Measurements from ENCODE around the gene CD164. TPM values are rescaled to one million over a fixed set of nuclear protein-coding genes. Genes with fewer than 3 reads are reported as not detected.

CD164 gene
- total and polyA plus RNA-seq, 2 donors (not counting 3 experiments of a cell fraction or from before 2014, with no cell fraction given) = 116 to 172 TPM

DNA sequence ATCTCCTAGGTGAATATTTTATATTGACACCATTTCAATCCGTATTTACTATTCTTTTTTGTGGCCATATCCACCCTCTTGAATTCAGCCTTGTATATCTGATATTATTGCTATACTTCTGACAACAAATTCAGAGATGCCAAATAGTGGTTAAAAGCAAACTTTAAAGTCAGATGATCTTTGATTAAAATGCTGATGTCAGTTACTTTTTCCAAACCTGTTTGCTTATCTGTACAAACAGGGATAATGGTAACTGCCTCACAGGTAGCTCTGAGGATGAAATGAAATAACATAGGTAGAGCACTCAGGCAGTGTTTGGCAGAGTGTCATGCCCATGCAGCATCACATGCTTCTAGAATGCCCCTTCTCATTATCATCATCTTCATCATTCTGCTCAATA is 38.9 kb upstream of the CD164 start:
- H3K9ac ChIP-seq (replicated peaks; ENCODE audit: extremely low read depth, insufficient read depth, low read length) = no peak overlapping the region
- dilution Hi-C loops (cut with MboI; ENCODE audit: extremely low pct_ligation_motif_present, low sequenced_read_pairs) = no loop called here
- no peaks in the 10 kb centered on the region for H3K36me3 ChIP-seq (ENCODE audit: control insufficient read depth in 2 of 2, extremely low read depth in 1 of 2, insufficient read depth in 2 of 2, low read length in 2 of 2)
- H3K9me3 ChIP-seq (replicated peaks; ENCODE audit: control insufficient read depth, insufficient read depth, low read length) = no peaks in the 10 kb centered on the region
- no peaks in the 10 kb centered on the region for H3K9me1 ChIP-seq (replicated peaks; ENCODE audit: control insufficient read depth, extremely low read depth, insufficient read depth, low read length)
- CTCF ChIA-PET = interaction anchor here (0.9 kb wide), 1 partner anchor 29 kb away, joined by 3 read pairs; no protein-coding TSS in a partner anchor
- H3K4me3 ChIP-seq (replicated peaks in 1 of 3; ENCODE audit: insufficient read depth in 1 of 3, low read depth in 1 of 3, low read length in 3 of 3) = no peak overlapping the region
- POLR2A ChIA-PET = no interaction called here
- peaks cover 0 to 4% of the 10 kb centered on the region in 2 experiments for H3K27me3 ChIP-seq (ENCODE audit: control insufficient read depth in 2 of 2, insufficient read depth in 2 of 2, low read length in 2 of 2)
- no peak overlapping the region for H3K4me2 ChIP-seq (ENCODE audit: insufficient read depth, low read length)
- no peak for DNase-seq (ENCODE audit: low read depth, low spot score)
- FAIRE-seq = no peak
- intact Hi-C loops (cut with micrococcal nuclease) = no loop called here
- H3K27ac ChIP-seq (ENCODE audit: insufficient read depth, low read depth, low read length) = no peak overlapping the region
- no peak overlapping the region for H2AFZ ChIP-seq (ENCODE audit: low read depth, low read length)
- no peak for TF ChIP-seq MYC (IDR thresholded peaks at IDR 0.05; ENCODE audit: low read depth, low read length)
- TF ChIP-seq, protein P1, sequence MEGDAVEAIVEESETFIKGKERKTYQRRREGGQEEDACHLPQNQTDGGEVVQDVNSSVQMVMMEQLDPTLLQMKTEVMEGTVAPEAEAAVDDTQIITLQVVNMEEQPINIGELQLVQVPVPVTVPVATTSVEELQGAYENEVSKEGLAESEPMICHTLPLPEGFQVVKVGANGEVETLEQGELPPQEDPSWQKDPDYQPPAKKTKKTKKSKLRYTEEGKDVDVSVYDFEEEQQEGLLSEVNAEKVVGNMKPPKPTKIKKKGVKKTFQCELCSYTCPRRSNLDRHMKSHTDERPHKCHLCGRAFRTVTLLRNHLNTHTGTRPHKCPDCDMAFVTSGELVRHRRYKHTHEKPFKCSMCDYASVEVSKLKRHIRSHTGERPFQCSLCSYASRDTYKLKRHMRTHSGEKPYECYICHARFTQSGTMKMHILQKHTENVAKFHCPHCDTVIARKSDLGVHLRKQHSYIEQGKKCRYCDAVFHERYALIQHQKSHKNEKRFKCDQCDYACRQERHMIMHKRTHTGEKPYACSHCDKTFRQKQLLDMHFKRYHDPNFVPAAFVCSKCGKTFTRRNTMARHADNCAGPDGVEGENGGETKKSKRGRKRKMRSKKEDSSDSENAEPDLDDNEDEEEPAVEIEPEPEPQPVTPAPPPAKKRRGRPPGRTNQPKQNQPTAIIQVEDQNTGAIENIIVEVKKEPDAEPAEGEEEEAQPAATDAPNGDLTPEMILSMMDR (IDR thresholded peaks at IDR 0.05; ENCODE audit: extremely low read depth in 1 of 2, insufficient read depth in 1 of 2, low read depth in 1 of 2, low read length in 2 of 2) = no peak
- TF ChIP-seq POLR2A (IDR thresholded peaks at IDR 0.05; ENCODE audit: low read depth, low read length) = no peak
- H3K79me2 ChIP-seq (ENCODE audit: control insufficient read depth, insufficient read depth, low read length) = no peaks in the 10 kb centered on the region
- H4K20me1 ChIP-seq (replicated peaks; ENCODE audit: control insufficient read depth, extremely low read depth, insufficient read depth, low read length) = no peaks in the 10 kb centered on the region
- no TSS peak for BruUV-seq (replicated peaks)
- H3K4me1 ChIP-seq (ENCODE audit: control insufficient read depth, extremely low read depth, insufficient read depth, low read length) = no peaks in the 10 kb centered on the region

DNA sequence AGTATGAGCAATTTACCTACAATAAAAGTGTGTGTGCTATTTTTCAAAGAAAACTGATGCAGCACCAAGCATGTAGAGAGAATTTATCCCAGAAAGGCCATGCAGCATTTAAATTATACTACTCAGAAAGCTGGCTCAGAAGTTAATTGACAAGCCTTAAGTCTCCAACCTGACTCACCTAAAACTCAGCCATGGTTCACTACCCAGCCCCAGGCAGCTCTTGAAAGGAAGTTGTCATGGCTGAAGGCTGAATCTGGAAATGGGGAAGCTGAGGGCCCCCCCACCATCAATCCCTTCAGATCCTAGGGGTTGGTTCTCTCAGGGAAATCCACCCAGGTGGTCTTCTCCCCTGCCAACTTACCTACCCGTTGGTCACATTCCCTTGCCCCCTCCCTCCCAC is 38.5 kb upstream of the CD164 start:
- Histone ChIP-seq H3K27me3 (ENCODE audit: control insufficient read depth in 2 of 2, insufficient read depth in 2 of 2, low read length in 2 of 2) (peaks cover 0 to 4% of the 10 kb centered on the region in 2 experiments), H4K20me1 (replicated peaks; ENCODE audit: control insufficient read depth, extremely low read depth, insufficient read depth, low read length) (no peaks in the 10 kb centered on the region), H3K9me3 (replicated peaks; ENCODE audit: control insufficient read depth, insufficient read depth, low read length) (no peaks in the 10 kb centered on the region), H3K4me3 (replicated peaks in 1 of 3; ENCODE audit: insufficient read depth in 1 of 3, low read depth in 1 of 3, low read length in 3 of 3) (no peak overlapping the region), H2AFZ (ENCODE audit: low read depth, low read length) (no peak overlapping the region), H3K27ac (ENCODE audit: insufficient read depth, low read depth, low read length) (no peak overlapping the region), H3K36me3 (ENCODE audit: control insufficient read depth in 2 of 2, extremely low read depth in 1 of 2, insufficient read depth in 2 of 2, low read length in 2 of 2) (no peaks in the 10 kb centered on the region), H3K79me2 (ENCODE audit: control insufficient read depth, insufficient read depth, low read length) (no peaks in the 10 kb centered on the region), H3K4me2 (ENCODE audit: insufficient read depth, low read length) (no peak overlapping the region), H3K9me1 (replicated peaks; ENCODE audit: control insufficient read depth, extremely low read depth, insufficient read depth, low read length) (no peaks in the 10 kb centered on the region), H3K4me1 (ENCODE audit: control insufficient read depth, extremely low read depth, insufficient read depth, low read length) (no peaks in the 10 kb centered on the region), H3K9ac (replicated peaks; ENCODE audit: extremely low read depth, insufficient read depth, low read length) (no peak overlapping the region)
- dilution Hi-C loops (cut with MboI; ENCODE audit: extremely low pct_ligation_motif_present, low sequenced_read_pairs) = no loop called here
- no peak for FAIRE-seq
- POLR2A ChIA-PET = no interaction called here
- intact Hi-C loops (cut with micrococcal nuclease) = no loop called here
- CTCF ChIA-PET = interaction anchor here (0.9 kb wide), 1 partner anchor 29 kb away, joined by 3 read pairs; no protein-coding TSS in a partner anchor
- TF ChIP-seq FOS (IDR thresholded peaks at IDR 0.05; ENCODE audit: borderline replicate concordance, insufficient read depth, low read length) (no peak), MYC (IDR thresholded peaks at IDR 0.05; ENCODE audit: low read depth, low read length) (no peak), GATA2 (IDR thresholded peaks at IDR 0.05; ENCODE audit: insufficient read depth, insufficient read length, low read depth, low read length) (no peak)
- no TSS peak for BruUV-seq (replicated peaks)
- no peak for DNase-seq (ENCODE audit: low read depth, low spot score)

All from endothelial cell of umbilical vein (primary cell).